GM21576 (cell line): ENCODE results near the gene NUDCD3.

Experiments
- ATAC-seq: cut with Tn5 transposase; IDR thresholded peaks from one replicate; pipeline ENCODE4 v1.9.1; 2021; ENCODE audit warnings: mild to moderate bottlenecking, moderate library complexity; ENCODE audit not compliant: unreplicated experiment

The NUDCD3 gene

GRCh38 chr7:44402401-44403060 is 87.9 kb downstream of the NUDCD3 start:
- no peak for ATAC-seq

DNA sequence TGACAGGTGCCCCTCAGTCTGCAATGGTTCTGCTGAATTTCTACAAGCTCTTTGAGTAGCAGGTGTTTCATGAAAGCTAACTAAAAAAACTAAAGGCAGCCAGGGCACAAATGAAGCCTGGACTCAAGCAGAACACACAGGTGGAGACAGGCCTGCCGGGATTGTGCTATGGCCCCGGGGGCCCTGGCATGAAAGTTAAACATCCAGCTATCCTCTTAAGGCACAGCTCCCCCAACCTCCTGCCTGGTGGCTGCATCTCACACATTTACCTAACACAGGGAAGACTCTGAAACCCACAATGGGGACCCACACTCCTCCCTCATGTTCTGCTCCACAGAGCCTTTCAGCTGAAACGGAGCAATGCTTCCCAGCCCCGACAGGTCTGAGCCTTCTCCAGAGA is 88.8 kb downstream of the NUDCD3 start:
- ATAC-seq = no peak

GRCh38 chr7:44400033-44400511 is 90.4 kb downstream of the NUDCD3 start:
- no peak for ATAC-seq

DNA sequence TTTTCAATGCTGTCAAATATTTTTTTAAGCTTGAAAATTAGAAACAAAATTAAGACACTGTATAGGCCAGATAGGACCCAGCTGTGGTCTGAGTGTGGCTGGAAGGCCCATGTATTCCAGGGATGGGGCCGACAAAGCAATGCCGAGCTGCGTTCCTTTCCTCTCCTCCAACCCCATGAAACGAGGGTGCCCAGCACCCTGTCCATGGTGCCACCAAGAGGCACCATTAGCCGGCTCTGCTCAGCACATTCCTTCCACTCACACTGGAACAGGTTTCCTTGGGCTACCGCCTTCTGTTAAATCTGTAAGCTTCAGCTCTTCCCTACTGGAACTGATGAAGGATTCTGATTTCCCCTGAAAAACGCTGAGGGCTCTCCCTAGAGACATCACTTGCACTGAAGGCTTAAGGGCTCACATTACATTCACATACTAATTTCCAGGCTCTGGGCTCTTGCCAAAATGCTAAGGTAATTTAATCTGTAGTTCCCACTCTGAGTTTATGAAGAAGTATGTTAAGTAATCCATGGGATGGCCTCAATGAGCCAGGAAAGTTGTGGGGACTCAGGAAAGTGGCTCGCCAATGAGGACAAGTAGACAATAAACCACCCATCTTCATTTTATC is 91.4 kb downstream of the NUDCD3 start:
- no peak for ATAC-seq

GRCh38 chr7:44398511-44398911 is 91.9 kb downstream of the NUDCD3 start:
- no peak for ATAC-seq

- ATAC-seq = no peak
These were observed 93.4 kb downstream of the NUDCD3 start for GRCh38 chr7:44396931-44397545.

- ATAC-seq = no peak
These were observed 94.0 kb downstream of the NUDCD3 start for GRCh38 chr7:44396496-44396895.

DNA sequence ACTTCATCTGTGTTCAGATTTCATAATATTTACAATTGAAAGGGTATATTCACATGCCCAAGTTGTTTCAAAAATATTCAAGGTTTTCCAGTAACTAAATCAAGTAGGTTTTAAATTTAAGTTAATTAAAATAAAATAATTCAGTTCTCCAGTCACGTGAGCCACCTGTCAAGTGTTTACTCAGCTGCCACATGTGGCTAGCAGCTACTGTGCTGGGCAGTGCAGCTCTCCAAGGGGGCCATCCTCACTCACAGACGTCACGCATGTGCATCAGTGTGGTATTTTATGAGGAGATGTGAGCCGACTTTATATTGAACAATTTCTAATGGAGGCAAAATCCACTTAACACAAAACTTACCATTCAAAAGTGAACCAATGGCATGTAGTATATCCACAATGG is 95.4 kb downstream of the NUDCD3 start:
- ATAC-seq = no peak

DNA sequence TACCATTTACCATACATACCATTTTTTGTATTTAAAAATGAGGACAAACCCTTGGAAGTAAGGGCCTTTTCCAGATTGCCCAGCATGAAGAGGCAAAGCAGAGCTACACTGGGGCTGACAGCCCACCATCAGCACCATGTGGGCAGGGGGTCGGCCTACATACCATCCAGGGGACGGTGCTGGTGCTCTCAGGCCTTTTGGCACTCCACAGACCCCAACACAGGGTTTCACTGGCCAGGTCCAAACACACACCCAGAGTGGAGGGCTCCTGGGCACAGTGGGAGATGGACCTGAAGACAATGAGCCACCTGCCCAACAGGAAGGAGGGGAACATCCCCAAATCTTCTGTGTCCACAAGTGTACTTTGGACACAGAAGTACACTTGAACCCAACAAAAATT is 95.8 kb downstream of the NUDCD3 start:
- no peak for ATAC-seq

DNA sequence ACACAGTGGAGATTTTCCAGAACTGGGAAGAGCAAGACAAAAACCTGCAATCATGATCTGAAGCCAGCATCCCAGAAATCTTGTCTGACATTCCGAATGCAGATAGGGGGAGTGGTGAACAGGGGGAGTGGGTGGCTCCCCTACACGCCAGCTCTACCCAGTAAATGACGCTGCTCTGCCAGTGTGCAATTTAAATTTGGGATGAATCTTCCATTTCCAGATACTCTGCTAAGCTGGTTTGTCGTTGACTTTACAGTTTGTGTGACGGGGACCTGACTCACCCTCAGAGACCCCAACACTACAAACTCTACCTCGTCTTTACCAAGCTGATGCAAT is 96.4 kb downstream of the NUDCD3 start:
- no peak for ATAC-seq

DNA sequence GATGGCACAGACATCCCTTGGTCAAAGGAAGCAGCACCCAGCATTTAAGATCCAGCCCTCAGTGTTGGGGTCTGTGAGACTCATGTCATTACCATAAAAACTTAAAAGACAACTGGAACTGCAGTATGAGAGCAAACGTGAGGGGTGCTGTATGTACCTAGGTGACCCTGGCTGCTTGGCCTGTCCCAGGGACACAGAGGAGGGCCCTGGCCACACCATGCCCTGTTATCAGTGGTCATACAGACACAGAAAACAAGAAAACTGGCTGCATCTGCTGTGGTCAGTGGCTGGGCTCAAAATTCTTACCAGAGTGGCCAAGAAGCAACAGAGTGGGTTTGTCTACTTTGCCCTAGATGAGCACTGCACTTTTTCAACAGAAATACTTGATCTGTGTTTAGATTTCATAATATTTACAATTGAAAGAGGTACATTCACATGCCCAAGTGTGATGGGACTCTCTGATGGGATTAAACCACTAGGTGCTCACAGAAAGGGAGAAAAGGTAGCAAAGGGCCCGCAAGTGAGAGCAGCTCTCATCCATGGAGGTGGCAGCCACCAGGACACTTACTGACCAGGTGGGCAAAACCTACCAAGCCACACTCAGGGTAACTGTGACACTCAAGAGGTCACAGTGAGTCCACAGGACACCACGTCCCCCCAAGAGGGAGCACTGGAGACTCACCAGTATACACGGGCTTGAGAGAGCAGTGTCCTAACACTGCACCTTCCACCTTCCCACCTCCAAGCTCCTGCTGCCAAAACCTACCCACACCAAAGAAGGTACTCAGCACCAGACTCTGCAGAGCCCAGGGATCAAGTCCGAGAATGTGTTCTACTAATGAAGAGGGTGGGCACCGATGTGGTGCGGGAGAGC is 97.0 kb downstream of the NUDCD3 start:
- ATAC-seq = no peak

DNA sequence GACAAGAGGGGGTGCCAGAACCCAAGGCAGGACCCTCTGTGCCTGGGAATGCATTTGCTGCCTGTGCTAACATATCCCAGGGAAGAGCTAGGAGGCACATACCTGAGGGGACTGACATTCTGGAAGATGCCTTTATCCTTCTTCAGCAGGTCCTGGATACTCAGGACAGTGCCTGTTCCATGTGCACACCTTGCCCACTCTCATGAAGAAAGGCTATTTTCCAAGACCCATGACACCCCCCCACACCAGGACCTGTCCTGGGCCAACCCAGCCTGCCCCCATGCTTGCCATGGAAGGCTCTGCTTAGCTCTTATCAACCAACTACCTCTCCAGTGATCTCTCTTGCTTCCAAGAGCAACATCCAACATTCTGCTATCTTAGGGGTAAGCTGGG is 97.8 kb downstream of the NUDCD3 start:
- no peak for ATAC-seq

GRCh38 chr7:44391746-44392617 is 98.5 kb downstream of the NUDCD3 start:
- no peak for ATAC-seq

DNA sequence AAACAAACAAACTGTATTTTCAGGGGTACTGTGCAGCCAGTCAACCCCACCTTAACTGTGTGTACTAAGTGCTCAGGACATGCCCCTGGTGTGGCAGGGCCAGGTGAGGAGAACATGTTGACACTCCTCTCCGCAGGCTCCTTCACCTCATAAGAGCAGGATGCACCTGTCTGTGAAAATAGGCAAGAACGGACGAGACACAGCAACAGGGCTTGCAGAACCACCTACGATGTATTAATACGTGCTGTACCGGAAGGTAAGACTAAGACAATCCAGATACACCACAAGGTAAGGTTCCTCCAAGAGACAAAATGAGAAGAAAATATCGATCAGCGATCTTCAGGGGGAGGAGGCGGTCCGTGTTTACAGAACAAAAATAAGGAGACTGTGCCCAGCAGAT is 99.3 kb downstream of the NUDCD3 start:
- no peak for ATAC-seq

DNA sequence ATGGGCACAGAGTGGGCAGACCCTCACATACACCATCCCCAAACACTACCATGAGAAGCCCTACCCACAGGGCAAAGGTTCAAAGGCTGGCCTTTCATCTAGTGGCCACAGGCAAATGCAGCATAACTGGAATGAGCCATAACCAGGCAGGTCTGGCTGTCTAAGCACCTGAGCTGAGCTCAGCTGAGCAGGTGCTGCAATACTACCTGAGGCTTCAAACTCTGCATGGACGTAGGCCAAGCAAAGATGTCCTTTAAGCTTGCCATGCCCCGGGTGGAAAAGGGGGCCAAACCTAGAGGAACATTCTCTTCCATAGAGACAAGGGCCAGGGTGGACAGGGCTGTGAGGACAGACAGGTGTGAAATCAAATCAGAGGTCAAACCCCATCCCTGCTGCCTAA is 99.8 kb downstream of the NUDCD3 start:
- ATAC-seq = no peak

- ATAC-seq = no peak
These were observed 102.1 kb downstream of the NUDCD3 start for GRCh38 chr7:44388089-44388970.

- no peak for ATAC-seq
These were observed 103.1 kb downstream of the NUDCD3 start for GRCh38 chr7:44387389-44387788.

- ATAC-seq = no peak
These were observed 104.1 kb downstream of the NUDCD3 start for GRCh38 chr7:44386139-44386913.
